ENCODE measurements around the gene SLC28A1. TPM values are rescaled to one million over a fixed set of nuclear protein-coding genes. Genes with fewer than 3 reads are reported as not detected.

SLC28A1 gene
- total RNA-seq, 1 experiment from 2014 or later, result 1.1 TPM

DNA sequence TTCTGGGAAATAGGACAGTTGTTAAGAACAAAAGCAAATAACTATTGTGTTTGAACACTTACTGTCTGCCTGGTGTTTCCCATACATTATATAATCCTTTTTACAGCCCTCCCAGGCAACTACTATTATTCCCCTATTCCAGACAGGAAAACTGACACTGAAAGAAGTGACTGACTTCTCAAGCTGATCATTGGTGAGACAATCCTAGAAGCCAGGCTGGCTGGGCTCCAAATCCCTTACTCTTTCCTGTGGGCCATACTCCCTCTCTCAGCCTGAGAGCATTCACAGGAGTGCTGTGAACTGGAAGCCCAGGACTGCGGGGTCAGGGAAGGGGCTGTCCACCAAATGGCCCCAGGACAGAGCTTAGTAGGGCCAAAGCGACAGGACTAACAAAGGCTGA, 58.0 kb downstream of the SLC28A1 start:
- Histone ChIP-seq H3K4me3 (ENCODE audit: low read length) (no peak overlapping the region), H3K9ac (ENCODE audit: low read length) (no peak overlapping the region), H3K36me3 (ENCODE audit: low read depth, low read length) (no peaks in the 10 kb centered on the region), H3K27me3 (ENCODE audit: low read length) (no peaks in the 10 kb centered on the region), H2AFZ (ENCODE audit: low read length) (no peak overlapping the region), H3K9me3 (ENCODE audit: low read length) (no peaks in the 10 kb centered on the region), H3K4me2 (ENCODE audit: low read length) (no peak overlapping the region), H3K9me2 (replicated peaks; ENCODE audit: low read length) (no peaks in the 10 kb centered on the region), H3K4me1 (ENCODE audit: insufficient read depth, low read length) (peaks cover 10% of the 10 kb centered on the region), H3K27ac (ENCODE audit: low read length) (no peak overlapping the region), H3K79me2 (ENCODE audit: low read length) (no peaks in the 10 kb centered on the region), H4K20me1 (ENCODE audit: low read length) (no peaks in the 10 kb centered on the region), H3F3A (ENCODE audit: low read length, unreplicated experiment) (no peaks in the 10 kb centered on the region)
- CTCF ChIA-PET, result no interaction called here
- DNase-seq, result no peak
- POLR2A ChIA-PET (ENCODE audit: unreplicated experiment), result no interaction called here
- no peak for ATAC-seq
- TF ChIP-seq EZH2phosphoT487 (IDR thresholded peaks at IDR 0.05; ENCODE audit: borderline replicate concordance, low read length) (no peak), EZH2 (IDR thresholded peaks at IDR 0.05; ENCODE audit: low read length, unreplicated experiment) (no peak), CTCF (conservative IDR thresholded peaks at IDR 0.05; ENCODE audit: low read depth, low read length) (no peak)
- intact Hi-C loops (cut with micrococcal nuclease), result no loop called here
- no TSS peak for BruUV-seq (replicated peaks)

DNA sequence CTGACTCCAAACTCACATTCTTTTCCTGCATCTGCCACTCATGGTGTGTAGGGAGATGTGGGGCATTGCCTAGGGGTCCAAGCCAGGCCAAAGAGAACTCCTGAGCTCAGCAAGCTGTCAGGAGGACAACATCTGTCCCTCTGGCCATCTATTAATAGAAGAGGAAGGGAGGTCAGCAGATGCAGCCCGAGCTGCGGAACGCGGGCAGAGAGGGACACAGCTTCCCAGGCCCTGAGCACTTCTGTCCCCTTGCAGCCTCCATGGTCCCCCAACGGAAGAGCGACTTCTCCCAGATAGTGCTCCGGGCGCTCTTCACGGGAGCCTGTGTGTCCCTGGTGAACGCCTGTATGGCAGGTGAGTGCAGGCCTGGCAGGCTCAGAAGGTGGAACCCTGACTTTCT, 59.8 kb downstream of the SLC28A1 start:
- H3K36me3 ChIP-seq (ENCODE audit: low read depth, low read length), result no peaks in the 10 kb centered on the region
- DNase-seq (no peak), ATAC-seq (no peak)
- CTCF ChIA-PET, result no interaction called here
- H3K9ac ChIP-seq (ENCODE audit: low read length), result no peak overlapping the region
- H3F3A ChIP-seq (ENCODE audit: low read length, unreplicated experiment), result no peaks in the 10 kb centered on the region
- no peak overlapping the region for H3K4me3 ChIP-seq (ENCODE audit: low read length)
- no peak overlapping the region for H2AFZ ChIP-seq (ENCODE audit: low read length)
- BruUV-seq (replicated peaks), result no TSS peak
- no peaks in the 10 kb centered on the region for H4K20me1 ChIP-seq (ENCODE audit: low read length)
- peaks cover 29% of the 10 kb centered on the region for H3K4me1 ChIP-seq (ENCODE audit: insufficient read depth, low read length)
- POLR2A ChIA-PET (ENCODE audit: unreplicated experiment), result no interaction called here
- intact Hi-C loops (cut with micrococcal nuclease), result no loop called here
- no peak overlapping the region for H3K27ac ChIP-seq (ENCODE audit: low read length)
- H3K79me2 ChIP-seq (ENCODE audit: low read length), result no peaks in the 10 kb centered on the region
- no peaks in the 10 kb centered on the region for H3K9me3 ChIP-seq (ENCODE audit: low read length)
- TF ChIP-seq EZH2phosphoT487 (IDR thresholded peaks at IDR 0.05; ENCODE audit: borderline replicate concordance, low read length), result no peak
- no peak for TF ChIP-seq EZH2 (IDR thresholded peaks at IDR 0.05; ENCODE audit: low read length, unreplicated experiment)
- no peak for TF ChIP-seq CTCF (conservative IDR thresholded peaks at IDR 0.05; ENCODE audit: low read depth, low read length)
- H3K4me2 ChIP-seq (ENCODE audit: low read length), result no peak overlapping the region
- no peaks in the 10 kb centered on the region for H3K27me3 ChIP-seq (ENCODE audit: low read length)
- H3K9me2 ChIP-seq (replicated peaks; ENCODE audit: low read length), result no peaks in the 10 kb centered on the region

GRCh38 chr15:84944861-84945260, 60.4 kb downstream of the SLC28A1 start:
- no peak overlapping the region for H3K9ac ChIP-seq (ENCODE audit: low read length)
- POLR2A ChIA-PET (ENCODE audit: unreplicated experiment), result no interaction called here
- H3K9me3 ChIP-seq (ENCODE audit: low read length), result no peaks in the 10 kb centered on the region
- DNase-seq (no peak), ATAC-seq (no peak)
- no peaks in the 10 kb centered on the region for H3K79me2 ChIP-seq (ENCODE audit: low read length)
- CTCF ChIA-PET, result no interaction called here
- no peak overlapping the region for H3K4me3 ChIP-seq (ENCODE audit: low read length)
- no peaks in the 10 kb centered on the region for H3F3A ChIP-seq (ENCODE audit: low read length, unreplicated experiment)
- no peaks in the 10 kb centered on the region for H3K9me2 ChIP-seq (replicated peaks; ENCODE audit: low read length)
- no peaks in the 10 kb centered on the region for H3K36me3 ChIP-seq (ENCODE audit: low read depth, low read length)
- H4K20me1 ChIP-seq (ENCODE audit: low read length), result no peaks in the 10 kb centered on the region
- no peak overlapping the region for H3K4me2 ChIP-seq (ENCODE audit: low read length)
- H3K27ac ChIP-seq (ENCODE audit: low read length), result no peak overlapping the region
- no peaks in the 10 kb centered on the region for H3K27me3 ChIP-seq (ENCODE audit: low read length)
- no peak for TF ChIP-seq EZH2phosphoT487 (IDR thresholded peaks at IDR 0.05; ENCODE audit: borderline replicate concordance, low read length)
- TF ChIP-seq EZH2 (IDR thresholded peaks at IDR 0.05; ENCODE audit: low read length, unreplicated experiment), result no peak
- TF ChIP-seq CTCF (conservative IDR thresholded peaks at IDR 0.05; ENCODE audit: low read depth, low read length), result no peak
- intact Hi-C loops (cut with micrococcal nuclease), result no loop called here
- BruUV-seq (replicated peaks), result no TSS peak
- H2AFZ ChIP-seq (ENCODE audit: low read length), result no peak overlapping the region
- H3K4me1 ChIP-seq (ENCODE audit: insufficient read depth, low read length), result peaks cover 30% of the 10 kb centered on the region
